GM12878 (cell line): ENCODE data around the gene PCDHA12. TPM values are rescaled to one million over a fixed set of nuclear protein-coding genes. Genes with fewer than 3 reads are reported as not detected.

Experiments
- ATAC-seq: fragments of 200-7000 bp; cut with Tn5 transposase; 3 replicates; pipeline ENCODE4 v1.9.1; 2020; ENCODE audit warnings: mild to moderate bottlenecking, moderate library complexity
- BruUV-seq: library from RNA; stranded (reverse); fragments of 400-500 nt; replicated peaks from 2 replicates; lab custom pipeline; 2021; lab: Mats Ljungman, UMichigan
- CTCF ChIA-PET: fragments of 300-600 bp; sonication (Branson Sonifier 250); formaldehyde crosslinking; extraction: SDS; loops from one replicate; lab custom pipeline; 2021; ENCODE audit warnings: inconsistent platforms; lab: Yijun Ruan, JAX
- POLR2A ChIA-PET: fragments of 350-600 bp; formaldehyde crosslinking; extraction: SDS; loops from one replicate; lab custom pipeline; 2021; ENCODE audit warnings: inconsistent platforms; lab: Charles Lee
- RAD21 ChIA-PET: fragments of 300-600 bp; sonication (Branson Sonifier 250); formaldehyde crosslinking; loops from one replicate; lab custom pipeline; 2023; ENCODE audit warnings: antibody characterized with exemption; ENCODE audit not compliant: unreplicated experiment; lab: Charles Lee
- SMC1A ChIA-PET: fragments of 300-600 bp; sonication (Branson Sonifier 250); formaldehyde crosslinking; loops from one replicate; lab custom pipeline; 2023; ENCODE audit not compliant: unreplicated experiment, uncharacterized antibody; lab: Charles Lee
- DNase-seq: peaks from one replicate; pipeline ENCODE4 v3.0.0-alpha.2; 2011; ENCODE audit warnings: low read depth, low spot score
- FAIRE-seq: peaks from 3 replicates; lab custom pipeline; 2011; peaks lifted over from hg19 to GRCh38; lab: Jason Lieb, UNC
- H2AFZ ChIP-seq: 2 replicates; pipeline ENCODE4 v1.6.0; 2011; ENCODE audit warnings: low read depth, low read length, control low read depth; ENCODE audit not compliant: control insufficient read depth
- H3K27ac ChIP-seq: 2 replicates; pipeline ENCODE4 v1.5.1; 2011; ENCODE audit warnings: control low read depth; ENCODE audit not compliant: control insufficient read depth, insufficient read depth
- H3K27me3 ChIP-seq, 2 experiments: replicated peaks in 1 of 2; 2 replicates each; pipeline versions ENCODE4 v1.6.0 to v1.6.1; 2011; ENCODE audit warnings: low read length in 1 of 2; ENCODE audit not compliant: control insufficient read depth in 2 of 2, insufficient read depth in 2 of 2
- H3K36me3 ChIP-seq, 2 experiments: 2 replicates each; pipeline ENCODE4 v1.5.1; 2011; ENCODE audit warnings: low read length in 1 of 2; ENCODE audit not compliant: control insufficient read depth in 2 of 2, insufficient read depth in 2 of 2
- H3K4me1 ChIP-seq: 2 replicates; pipeline ENCODE4 v1.6.1; 2011; ENCODE audit warnings: mild to moderate bottlenecking, low read length, moderate library complexity, mixed read lengths; ENCODE audit not compliant: control insufficient read depth, insufficient read depth
- H3K4me2 ChIP-seq: 2 replicates; pipeline ENCODE4 v1.6.0; 2011; ENCODE audit warnings: control low read depth; ENCODE audit not compliant: control insufficient read depth, insufficient read depth
- H3K4me3 ChIP-seq: fragments of 200-600 bp; sonication (generic); 2 replicates; pipeline ENCODE4 v1.5.1; 2016
- H3K79me2 ChIP-seq: 2 replicates; pipeline ENCODE4 v1.6.0; 2011; ENCODE audit warnings: low read length; ENCODE audit not compliant: control insufficient read depth, insufficient read depth
- H3K9ac ChIP-seq: 2 replicates; pipeline ENCODE4 v1.8.0; 2011; ENCODE audit warnings: low read length, control low read depth, mixed read lengths; ENCODE audit not compliant: control insufficient read depth, insufficient read depth
- H3K9me3 ChIP-seq: replicated peaks from 3 replicates; pipeline ENCODE4 v1.5.1; 2011; ENCODE audit warnings: mild to moderate bottlenecking, low read length; ENCODE audit not compliant: control insufficient read depth, insufficient read depth
- H4K20me1 ChIP-seq: 2 replicates; pipeline ENCODE4 v1.6.0; 2011; ENCODE audit not compliant: control insufficient read depth, insufficient read depth
- BMI1 ChIP-seq: fragments of 450-650 bp; IDR thresholded peaks from 2 replicates; pipeline ENCODE4 v1.6.1; 2016; ENCODE audit warnings: mild to moderate bottlenecking, moderate library complexity, borderline replicate concordance
- CBFB ChIP-seq: IDR thresholded peaks from 2 replicates; pipeline ENCODE4 v1.6.1; 2016; ENCODE audit warnings: antibody characterized with exemption, low read depth
- HDGF ChIP-seq: fragments of 450-650 bp; IDR thresholded peaks from 2 replicates; pipeline ENCODE4 v1.6.1; 2016; ENCODE audit warnings: antibody characterized with exemption
- LARP7 ChIP-seq: fragments of 450-650 bp; IDR thresholded peaks from 2 replicates; pipeline ENCODE4 v1.6.1; 2017; ENCODE audit warnings: mild to moderate bottlenecking
- MEF2B ChIP-seq: fragments of 450-650 bp; IDR thresholded peaks from 2 replicates; pipeline ENCODE4 v1.6.1; 2018; ENCODE audit warnings: mild to moderate bottlenecking, moderate library complexity; ENCODE audit not compliant: partially characterized antibody, poor library complexity, severe bottlenecking
- RUNX3 ChIP-seq: IDR thresholded peaks from 2 replicates; pipeline ENCODE4 v1.6.1; 2012; ENCODE audit warnings: low read length, inconsistent platforms
- SIN3A ChIP-seq: IDR thresholded peaks from 2 replicates; pipeline ENCODE4 v1.6.1; 2012; ENCODE audit warnings: low read depth, low read length, improper control_type of control experiment
- TARDBP ChIP-seq: IDR thresholded peaks from 2 replicates; pipeline ENCODE4 v1.6.1; 2016; ENCODE audit warnings: borderline replicate concordance
- ZSCAN29 ChIP-seq: fragments of 450-650 bp; IDR thresholded peaks from 2 replicates; pipeline ENCODE4 v1.6.1; 2017; ENCODE audit warnings: mild to moderate bottlenecking, moderate library complexity
- WGBS: methylation state at CpG from one replicate; pipeline ENCODE4 v1.1.6; 2016; ENCODE audit warnings: low lambda C conversion rate; ENCODE audit not compliant: insufficient replicate concordance, insufficient coverage; ENCODE audit errors: missing lambda C conversion rate; 5-methylcytosine and 5-hydroxymethylcytosine counted together
- in situ Hi-C: fragments of 300-500 bp; cut with MboI; formaldehyde crosslinking; loops from 9 replicates; pipeline ENCODE4 v1.14.3; 2018; ENCODE audit warnings: mixed read lengths
- intact Hi-C: fragments of 100-400 bp; cut with micrococcal nuclease; formaldehyde crosslinking; loops from one replicate; pipeline ENCODE4 v1.14.2; 2022; ENCODE audit not compliant: unreplicated experiment
- polyA plus RNA-seq, 11 experiments: library from polyadenylated mRNA; depleted of rRNA in 4 of 11; unstranded in 6 of 11; stranded (reverse) in 5 of 11; fragments of >200 nt; fragmentation: Nextera tagmentation in 4 of 11; fragmentation: Illumina TruSeq in 1 of 11; extraction: Ambion mirVana in 4 of 11; extraction: Trizol in 1 of 11; gene quantifications; 1 replicate in 1 of 11; 2 replicates in 10 of 11; pipeline versions ENCODE4 v1.2.1 to v1.2.3, GENCODE V29; 2011 to 2016; ENCODE audit warnings: inconsistent platforms in 2 of 11, missing spikeins in 2 of 11, low read depth in 1 of 11
- total RNA-seq, 4 experiments: library from RNA; depleted of rRNA in 3 of 4; stranded (reverse); fragments of >200 nt in 3 of 4; fragmentation: Illumina TruSeq in 1 of 4; extraction: Trizol in 1 of 4; gene quantifications; 2 replicates each; pipeline versions ENCODE4 v1.2.1 to v1.2.3, GENCODE V29; 2013 to 2021
- TF ChIP-seq, protein P1 (sequence below): IDR thresholded peaks from 2 replicates; pipeline ENCODE4 v1.6.1; 2012; ENCODE audit warnings: low read length, inconsistent platforms
- TF ChIP-seq, protein P2 (sequence below): fragments of 450-650 bp; formaldehyde crosslinking; IDR thresholded peaks from 2 replicates; pipeline ENCODE4 v1.4.0; 2022; ENCODE audit warnings: mild to moderate bottlenecking, moderate library complexity

PCDHA12 gene
- total and polyA plus RNA-seq, 10 of the 15 experiments (the other 5 are each of a cell fraction or from before 2014, with no cell fraction given), result not detected

DNA sequence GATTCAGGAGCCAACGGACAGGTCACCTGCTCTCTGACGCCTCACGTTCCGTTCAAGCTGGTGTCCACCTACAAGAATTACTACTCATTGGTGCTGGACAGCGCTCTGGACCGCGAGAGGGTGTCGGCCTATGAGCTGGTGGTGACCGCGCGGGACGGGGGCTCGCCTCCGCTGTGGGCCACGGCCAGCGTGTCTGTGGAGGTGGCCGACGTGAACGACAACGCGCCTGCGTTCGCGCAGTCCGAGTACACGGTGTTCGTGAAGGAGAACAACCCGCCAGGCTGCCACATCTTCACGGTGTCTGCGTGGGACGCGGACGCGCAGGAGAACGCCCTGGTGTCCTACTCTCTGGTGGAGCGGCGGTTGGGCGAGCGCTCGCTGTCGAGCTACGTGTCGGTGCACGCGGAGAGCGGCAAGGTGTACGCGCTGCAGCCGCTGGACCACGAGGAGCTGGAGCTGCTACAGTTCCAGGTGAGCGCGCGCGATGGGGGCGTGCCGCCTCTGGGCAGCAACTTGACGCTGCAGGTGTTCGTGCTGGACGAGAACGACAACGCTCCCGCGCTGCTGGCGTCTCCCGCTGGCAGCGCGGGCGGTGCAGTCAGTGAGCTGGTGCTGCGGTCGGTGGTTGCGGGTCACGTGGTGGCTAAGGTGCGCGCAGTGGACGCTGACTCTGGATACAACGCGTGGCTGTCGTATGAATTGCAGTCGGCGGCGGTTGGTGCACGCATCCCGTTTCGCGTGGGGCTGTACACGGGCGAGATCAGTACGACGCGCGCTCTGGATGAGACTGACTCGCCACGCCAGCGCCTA is 17.7 kb upstream of the PCDHA12 start:
- ChIA-PET RAD21 (no interaction called here), SMC1A (no interaction called here), CTCF (no interaction called here), POLR2A (no interaction called here)
- intact Hi-C loops (no loop called here), in situ Hi-C loops (no loop called here)
- no peak for ATAC-seq
- no peak for DNase-seq
- H3K4me2 ChIP-seq, result no peak overlapping the region
- no peak overlapping the region for H2AFZ ChIP-seq
- FAIRE-seq, result no peak
- H3K4me3 ChIP-seq, result no peak overlapping the region
- no TSS peak for BruUV-seq
- H3K36me3 ChIP-seq, result no peaks in the 10 kb centered on the region
- no peaks in the 10 kb centered on the region for H3K79me2 ChIP-seq
- H4K20me1 ChIP-seq, result no peaks in the 10 kb centered on the region
- 91% methylated on average over 88 of the region's 94 CpGs for WGBS
- H3K9ac ChIP-seq, result no peak overlapping the region
- TF ChIP-seq, protein P1, sequence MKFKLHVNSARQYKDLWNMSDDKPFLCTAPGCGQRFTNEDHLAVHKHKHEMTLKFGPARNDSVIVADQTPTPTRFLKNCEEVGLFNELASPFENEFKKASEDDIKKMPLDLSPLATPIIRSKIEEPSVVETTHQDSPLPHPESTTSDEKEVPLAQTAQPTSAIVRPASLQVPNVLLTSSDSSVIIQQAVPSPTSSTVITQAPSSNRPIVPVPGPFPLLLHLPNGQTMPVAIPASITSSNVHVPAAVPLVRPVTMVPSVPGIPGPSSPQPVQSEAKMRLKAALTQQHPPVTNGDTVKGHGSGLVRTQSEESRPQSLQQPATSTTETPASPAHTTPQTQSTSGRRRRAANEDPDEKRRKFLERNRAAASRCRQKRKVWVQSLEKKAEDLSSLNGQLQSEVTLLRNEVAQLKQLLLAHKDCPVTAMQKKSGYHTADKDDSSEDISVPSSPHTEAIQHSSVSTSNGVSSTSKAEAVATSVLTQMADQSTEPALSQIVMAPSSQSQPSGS, result no peak
- H3K27me3 ChIP-seq, result no peaks in the 10 kb centered on the region
- H3K9me3 ChIP-seq, result no peaks in the 10 kb centered on the region; the same call in 2 of the 3 replicates
- no peak overlapping the region for H3K27ac ChIP-seq
- H3K4me1 ChIP-seq, result no peaks in the 10 kb centered on the region

DNA sequence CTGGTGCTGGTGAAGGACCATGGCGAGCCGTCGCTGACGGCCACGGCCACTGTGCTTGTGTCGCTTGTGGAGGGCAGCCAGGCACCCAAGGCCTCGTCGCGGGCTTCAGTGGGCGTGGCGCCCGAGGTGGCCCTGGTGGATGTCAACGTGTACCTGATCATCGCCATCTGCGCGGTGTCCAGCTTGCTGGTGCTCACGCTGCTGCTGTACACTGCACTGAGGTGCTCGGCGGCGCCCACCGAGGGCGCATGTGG is 17.2 kb upstream of the PCDHA12 start:
- in situ Hi-C loops, result no loop called here
- Histone ChIP-seq H3K4me2 (no peak overlapping the region), H3K27me3 (no peaks in the 10 kb centered on the region), H2AFZ (no peak overlapping the region), H3K4me3 (no peak overlapping the region), H3K27ac (no peak overlapping the region), H3K9ac (no peak overlapping the region), H3K79me2 (no peaks in the 10 kb centered on the region), H3K36me3 (no peaks in the 10 kb centered on the region), H3K9me3 (no peaks in the 10 kb centered on the region; the same call in 2 of the 3 replicates), H4K20me1 (no peaks in the 10 kb centered on the region), H3K4me1 (no peaks in the 10 kb centered on the region)
- ChIA-PET CTCF (no interaction called here), SMC1A (no interaction called here), RAD21 (no interaction called here), POLR2A (no interaction called here)
- DNase-seq (no peak), ATAC-seq (no peak), FAIRE-seq (no peak)
- no TSS peak for BruUV-seq
- intact Hi-C loops, result no loop called here
- 82% methylated on average over 18 of the region's 22 CpGs for WGBS
- TF ChIP-seq RUNX3 (no peak), ZSCAN29 (no peak), MEF2B (no peak), LARP7 (no peak), TARDBP (no peak), BMI1 (no peak), HDGF (no peak), SIN3A (no peak), CBFB (no peak)
- TF ChIP-seq, protein P2, sequence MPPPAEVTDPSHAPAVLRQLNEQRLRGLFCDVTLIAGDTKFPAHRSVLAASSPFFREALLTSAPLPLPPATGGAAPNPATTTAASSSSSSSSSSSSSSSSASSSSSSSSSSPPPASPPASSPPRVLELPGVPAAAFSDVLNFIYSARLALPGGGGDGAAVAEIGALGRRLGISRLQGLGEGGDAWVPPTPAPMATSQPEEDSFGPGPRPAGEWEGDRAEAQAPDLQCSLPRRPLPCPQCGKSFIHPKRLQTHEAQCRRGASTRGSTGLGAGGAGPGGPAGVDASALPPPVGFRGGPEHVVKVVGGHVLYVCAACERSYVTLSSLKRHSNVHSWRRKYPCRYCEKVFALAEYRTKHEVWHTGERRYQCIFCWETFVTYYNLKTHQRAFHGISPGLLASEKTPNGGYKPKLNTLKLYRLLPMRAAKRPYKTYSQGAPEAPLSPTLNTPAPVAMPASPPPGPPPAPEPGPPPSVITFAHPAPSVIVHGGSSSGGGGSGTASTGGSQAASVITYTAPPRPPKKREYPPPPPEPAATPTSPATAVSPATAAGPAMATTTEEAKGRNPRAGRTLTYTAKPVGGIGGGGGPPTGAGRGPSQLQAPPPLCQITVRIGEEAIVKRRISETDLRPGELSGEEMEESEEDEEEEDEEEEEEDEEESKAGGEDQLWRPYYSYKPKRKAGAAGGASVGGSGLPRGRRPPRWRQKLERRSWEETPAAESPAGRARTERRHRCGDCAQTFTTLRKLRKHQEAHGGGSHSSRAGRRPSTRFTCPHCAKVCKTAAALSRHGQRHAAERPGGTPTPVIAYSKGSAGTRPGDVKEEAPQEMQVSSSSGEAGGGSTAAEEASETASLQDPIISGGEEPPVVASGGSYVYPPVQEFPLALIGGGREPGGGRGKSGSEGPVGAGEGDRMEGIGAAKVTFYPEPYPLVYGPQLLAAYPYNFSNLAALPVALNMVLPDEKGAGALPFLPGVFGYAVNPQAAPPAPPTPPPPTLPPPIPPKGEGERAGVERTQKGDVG (CRISPR knock-in tag), result no peak
